ENCODE results near the gene JOSD2. TPM values are rescaled to one million over a fixed set of nuclear protein-coding genes. Genes with fewer than 3 reads are reported as not detected.

The JOSD2 gene
- total RNA-seq, 2 donors from 2014 or later: 12.1 to 13.7 TPM

DNA sequence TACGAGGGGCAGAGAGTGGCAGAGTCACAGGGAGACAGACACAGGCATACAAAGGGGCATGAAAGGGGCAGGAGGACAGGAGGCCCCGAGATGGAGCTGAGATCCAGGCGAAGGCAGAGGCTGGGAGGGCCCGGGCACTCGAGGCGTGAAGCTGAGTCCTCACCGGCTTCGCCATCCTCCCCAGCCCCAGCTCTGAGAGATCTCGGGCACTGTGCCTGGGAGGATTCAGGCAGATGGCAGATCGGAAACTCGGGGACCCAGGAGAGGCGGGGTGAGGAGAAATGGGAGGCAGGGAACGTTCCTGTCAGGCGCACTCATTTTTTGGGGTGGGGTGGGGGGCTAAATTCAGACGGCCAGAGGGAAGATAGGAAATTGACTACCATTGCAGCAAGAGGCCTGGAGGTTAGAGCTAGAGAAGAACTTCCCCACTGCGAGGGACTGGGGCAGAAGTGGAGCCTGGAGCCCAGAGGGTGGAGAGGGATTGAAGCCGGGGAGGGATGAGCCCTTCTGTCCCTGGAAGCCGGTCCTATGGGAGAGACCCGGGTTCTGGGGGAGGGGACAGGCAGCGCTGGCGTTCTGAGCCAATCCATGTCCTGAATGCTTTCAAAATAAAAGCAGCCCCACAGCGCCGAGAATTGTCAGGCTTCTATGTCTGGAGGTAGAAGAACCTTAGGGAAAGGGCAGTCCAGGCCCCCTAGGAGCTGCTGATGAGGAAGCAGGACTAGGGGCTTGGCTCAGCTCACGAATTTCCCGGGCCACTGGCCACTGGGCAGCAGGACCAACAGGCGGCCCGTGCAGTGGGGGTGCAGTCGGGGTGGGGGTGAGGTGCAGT is 44.7 kb upstream of the JOSD2 start:
- Histone ChIP-seq H3K4me3 (ENCODE audit: low read length) (peak overlapping the region; percentile 75), H3K27me3 (ENCODE audit: control insufficient read depth, insufficient read depth, low read length, poor library complexity, severe bottlenecking) (no peaks in the 10 kb centered on the region), H3K9me3 (ENCODE audit: control insufficient read depth, low read length) (no peaks in the 10 kb centered on the region), H3K27ac (ENCODE audit: low read depth, low read length) (no peak overlapping the region), H3K9ac (ENCODE audit: extremely low read depth, low read length, poor library complexity, severe bottlenecking) (no peak overlapping the region), H3K4me1 (ENCODE audit: control insufficient read depth, insufficient read depth, low read length) (no peaks in the 10 kb centered on the region), H3K36me3 (ENCODE audit: control insufficient read depth, insufficient read depth, low read length) (no peaks in the 10 kb centered on the region)
- peak overlapping the region; percentile 71 for H3K4me3 Mint-ChIP-seq
- DNase-seq: peak; percentile 87
- H3K9me3 Mint-ChIP-seq: no peaks in the 10 kb centered on the region
- no peaks in the 10 kb centered on the region for H3K36me3 Mint-ChIP-seq (ENCODE audit: low read depth)
- WGBS, 2 experiments (ENCODE audit: insufficient coverage in 1 of 2, insufficient read length in 1 of 2): 65 to 66% methylated on average over 13 to 27 of the region's 28 CpGs
- TF ChIP-seq, protein P1, sequence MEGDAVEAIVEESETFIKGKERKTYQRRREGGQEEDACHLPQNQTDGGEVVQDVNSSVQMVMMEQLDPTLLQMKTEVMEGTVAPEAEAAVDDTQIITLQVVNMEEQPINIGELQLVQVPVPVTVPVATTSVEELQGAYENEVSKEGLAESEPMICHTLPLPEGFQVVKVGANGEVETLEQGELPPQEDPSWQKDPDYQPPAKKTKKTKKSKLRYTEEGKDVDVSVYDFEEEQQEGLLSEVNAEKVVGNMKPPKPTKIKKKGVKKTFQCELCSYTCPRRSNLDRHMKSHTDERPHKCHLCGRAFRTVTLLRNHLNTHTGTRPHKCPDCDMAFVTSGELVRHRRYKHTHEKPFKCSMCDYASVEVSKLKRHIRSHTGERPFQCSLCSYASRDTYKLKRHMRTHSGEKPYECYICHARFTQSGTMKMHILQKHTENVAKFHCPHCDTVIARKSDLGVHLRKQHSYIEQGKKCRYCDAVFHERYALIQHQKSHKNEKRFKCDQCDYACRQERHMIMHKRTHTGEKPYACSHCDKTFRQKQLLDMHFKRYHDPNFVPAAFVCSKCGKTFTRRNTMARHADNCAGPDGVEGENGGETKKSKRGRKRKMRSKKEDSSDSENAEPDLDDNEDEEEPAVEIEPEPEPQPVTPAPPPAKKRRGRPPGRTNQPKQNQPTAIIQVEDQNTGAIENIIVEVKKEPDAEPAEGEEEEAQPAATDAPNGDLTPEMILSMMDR (conservative IDR thresholded peaks at IDR 0.05): no peak
- H3K27ac Mint-ChIP-seq: no peak overlapping the region
- peaks cover 86% of the 10 kb centered on the region for H3K27me3 Mint-ChIP-seq (ENCODE audit: insufficient read depth)
- peaks cover 6% of the 10 kb centered on the region for H3K4me1 Mint-ChIP-seq

DNA sequence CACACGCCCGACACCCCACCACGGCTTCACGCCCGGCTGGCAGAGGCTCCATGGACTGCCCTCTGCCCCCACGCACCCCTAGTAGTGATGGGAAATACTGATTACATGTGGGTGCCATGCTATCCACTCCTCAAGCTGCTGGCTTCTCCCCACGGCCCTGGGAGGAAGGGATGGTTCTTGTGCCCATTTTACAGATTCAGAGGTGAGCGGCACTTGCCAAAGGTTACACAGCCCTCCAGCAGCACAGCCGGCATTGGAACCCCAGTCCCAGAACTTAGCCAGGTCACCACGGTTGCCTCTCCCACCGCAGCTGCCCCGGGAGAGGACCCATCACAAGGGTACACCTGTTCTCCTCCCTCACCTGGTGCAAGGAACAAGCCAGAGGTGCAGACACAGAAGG is 44.0 kb upstream of the JOSD2 start:
- DNase-seq: no peak
- WGBS, 2 experiments (ENCODE audit: insufficient coverage in 1 of 2, insufficient read length in 1 of 2): 87 to 89% methylated on average over 8 to 12 of the region's 12 CpGs
- no peaks in the 10 kb centered on the region for H3K36me3 Mint-ChIP-seq (ENCODE audit: low read depth)
- Histone ChIP-seq H3K9ac (ENCODE audit: extremely low read depth, low read length, poor library complexity, severe bottlenecking) (no peak overlapping the region), H3K9me3 (ENCODE audit: control insufficient read depth, low read length) (no peaks in the 10 kb centered on the region), H3K36me3 (ENCODE audit: control insufficient read depth, insufficient read depth, low read length) (no peaks in the 10 kb centered on the region), H3K27me3 (ENCODE audit: control insufficient read depth, insufficient read depth, low read length, poor library complexity, severe bottlenecking) (no peaks in the 10 kb centered on the region), H3K4me3 (ENCODE audit: low read length) (no peak overlapping the region), H3K27ac (ENCODE audit: low read depth, low read length) (no peak overlapping the region), H3K4me1 (ENCODE audit: control insufficient read depth, insufficient read depth, low read length) (no peaks in the 10 kb centered on the region)
- H3K4me3 Mint-ChIP-seq: no peak overlapping the region
- TF ChIP-seq, protein P1 (conservative IDR thresholded peaks at IDR 0.05): no peak
- H3K4me1 Mint-ChIP-seq: peaks cover 6% of the 10 kb centered on the region
- no peak overlapping the region for H3K27ac Mint-ChIP-seq
- H3K9me3 Mint-ChIP-seq: no peaks in the 10 kb centered on the region
- H3K27me3 Mint-ChIP-seq (ENCODE audit: insufficient read depth): peaks cover 86% of the 10 kb centered on the region

GRCh38 chr19:50554212-50554611 is 43.2 kb upstream of the JOSD2 start:
- 89% methylated on average over 9 to 10 of the region's 10 CpGs for WGBS, 2 experiments (ENCODE audit: insufficient coverage in 1 of 2, insufficient read length in 1 of 2)
- Histone ChIP-seq H3K9ac (ENCODE audit: extremely low read depth, low read length, poor library complexity, severe bottlenecking) (no peak overlapping the region), H3K9me3 (ENCODE audit: control insufficient read depth, low read length) (no peaks in the 10 kb centered on the region), H3K27ac (ENCODE audit: low read depth, low read length) (no peak overlapping the region), H3K4me3 (ENCODE audit: low read length) (no peak overlapping the region), H3K36me3 (ENCODE audit: control insufficient read depth, insufficient read depth, low read length) (no peaks in the 10 kb centered on the region), H3K27me3 (ENCODE audit: control insufficient read depth, insufficient read depth, low read length, poor library complexity, severe bottlenecking) (no peaks in the 10 kb centered on the region), H3K4me1 (ENCODE audit: control insufficient read depth, insufficient read depth, low read length) (no peaks in the 10 kb centered on the region)
- H3K4me1 Mint-ChIP-seq: peaks cover 6% of the 10 kb centered on the region
- no peak overlapping the region for H3K27ac Mint-ChIP-seq
- H3K4me3 Mint-ChIP-seq: no peak overlapping the region
- TF ChIP-seq, protein P1 (conservative IDR thresholded peaks at IDR 0.05): no peak
- DNase-seq: peak; percentile 35
- no peaks in the 10 kb centered on the region for H3K9me3 Mint-ChIP-seq
- H3K36me3 Mint-ChIP-seq (ENCODE audit: low read depth): no peaks in the 10 kb centered on the region
- peaks cover 85% of the 10 kb centered on the region for H3K27me3 Mint-ChIP-seq (ENCODE audit: insufficient read depth)
